Prostate gland (tissue), 2 donors: ENCODE data around the gene TBL1X.
"Not testable (repeated sequence)": the region's sequence is repeated elsewhere in the genome, so short reads cannot be mapped to it uniquely, and the experiment has no call there.

ENCODE experiments used
- CTCF ChIP-seq, 4 experiments: fragments of 200-600 bp in 2 of 4; fragments of 450-650 bp in 2 of 4; sonication (generic) in 2 of 4; IDR thresholded peaks; 1 replicate in 3 of 4; 2 replicates in 1 of 4; pipeline ENCODE4 v1.5.1; 2016 to 2019; ENCODE audit warnings: antibody characterized with exemption in 4 of 4, mild to moderate bottlenecking in 2 of 4, moderate library complexity in 2 of 4
- POLR2A ChIP-seq: fragments of 450-650 bp; IDR thresholded peaks from one replicate; pipeline ENCODE4 v1.6.1; 2016; ENCODE audit warnings: antibody characterized with exemption, mild to moderate bottlenecking
- POLR2AphosphoS5 ChIP-seq: sonication (generic); formaldehyde crosslinking; IDR thresholded peaks from one replicate; pipeline ENCODE4 v1.6.1; 2017; ENCODE audit warnings: antibody characterized with exemption

- not testable (repeated sequence) for TF ChIP-seq CTCF (IDR thresholded peaks at IDR 0.05); POLR2A; POLR2AphosphoS5
Observed at GRCh38 chrX:9435086-9435485, 29.8 kb upstream of the TBL1X start.
